Measurements from ENCODE around the gene ACP5. TPM values are rescaled to one million over a fixed set of nuclear protein-coding genes. Genes with fewer than 3 reads are reported as not detected.

ACP5 gene
- total and polyA plus RNA-seq, 11 donors = 0.56 to 54.1 (median 2.8) TPM

DNA sequence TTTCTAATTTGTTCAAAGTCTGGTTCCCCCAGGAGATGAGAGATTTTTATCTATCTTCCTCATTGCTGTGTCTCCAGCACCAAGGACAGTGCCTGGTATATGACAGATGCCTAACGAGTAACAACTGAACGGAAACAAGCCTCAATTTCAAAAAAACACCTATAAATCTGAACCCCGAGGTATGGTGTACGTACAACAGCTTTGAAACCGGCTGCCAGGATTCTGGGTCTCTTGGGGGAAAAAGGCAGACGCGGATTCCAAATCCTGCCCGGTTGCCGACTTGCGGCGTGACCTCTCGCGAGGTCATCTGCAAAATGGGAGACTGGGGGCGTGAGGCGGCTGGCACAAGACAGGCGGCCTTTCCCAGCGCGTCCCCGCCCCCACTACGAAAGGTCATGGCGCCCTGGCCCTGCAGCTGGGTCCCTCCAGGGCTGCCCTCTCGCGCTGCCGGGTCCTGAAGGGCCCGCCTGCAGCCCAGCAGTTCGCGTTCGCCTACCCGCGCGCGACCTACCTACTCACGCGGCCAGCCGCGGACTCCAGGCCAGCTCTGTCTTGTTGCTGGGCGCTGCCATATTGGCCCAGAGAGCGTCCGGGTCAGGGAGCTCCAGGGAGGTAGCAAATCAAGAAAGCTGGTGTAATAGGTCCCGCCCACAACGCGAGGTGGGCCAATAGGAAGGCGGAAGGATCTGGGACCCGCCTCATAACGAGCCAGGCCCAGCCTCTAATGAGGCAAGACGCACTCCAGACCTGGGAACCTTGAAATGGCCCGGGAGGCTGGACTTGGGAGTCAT lies 48.7 kb downstream of the ACP5 start, which contains the start of gene ECSIT:
Gene ECSIT (minus strand): TSS at position 584 of the 791 bp plus-strand sequence. CDS start 9,964 bp downstream, outside the sequence.
- no peaks in the 10 kb centered on the region for H3K27me3 ChIP-seq
- H3K9me3 ChIP-seq = no peaks in the 10 kb centered on the region
- H3K36me3 ChIP-seq = peaks cover 0 to 21% (median 11%) of the 10 kb centered on the region in 9 donors
- WGBS, 4 donors = 0 to 1% (median 0%) methylated on average over 15 to 47 of the region's 47 CpGs
- DNase-seq = peak; percentile 97 to 99 (median 97)
- intact Hi-C loops (cut with DNase I) = no loop called here
- peak; percentile 98 to 99 (median 98) for ATAC-seq
- peak in 1 of 2 donors; percentile 64 for TF ChIP-seq POLR2A (IDR thresholded peaks at IDR 0.05)
- TF ChIP-seq, protein P1, sequence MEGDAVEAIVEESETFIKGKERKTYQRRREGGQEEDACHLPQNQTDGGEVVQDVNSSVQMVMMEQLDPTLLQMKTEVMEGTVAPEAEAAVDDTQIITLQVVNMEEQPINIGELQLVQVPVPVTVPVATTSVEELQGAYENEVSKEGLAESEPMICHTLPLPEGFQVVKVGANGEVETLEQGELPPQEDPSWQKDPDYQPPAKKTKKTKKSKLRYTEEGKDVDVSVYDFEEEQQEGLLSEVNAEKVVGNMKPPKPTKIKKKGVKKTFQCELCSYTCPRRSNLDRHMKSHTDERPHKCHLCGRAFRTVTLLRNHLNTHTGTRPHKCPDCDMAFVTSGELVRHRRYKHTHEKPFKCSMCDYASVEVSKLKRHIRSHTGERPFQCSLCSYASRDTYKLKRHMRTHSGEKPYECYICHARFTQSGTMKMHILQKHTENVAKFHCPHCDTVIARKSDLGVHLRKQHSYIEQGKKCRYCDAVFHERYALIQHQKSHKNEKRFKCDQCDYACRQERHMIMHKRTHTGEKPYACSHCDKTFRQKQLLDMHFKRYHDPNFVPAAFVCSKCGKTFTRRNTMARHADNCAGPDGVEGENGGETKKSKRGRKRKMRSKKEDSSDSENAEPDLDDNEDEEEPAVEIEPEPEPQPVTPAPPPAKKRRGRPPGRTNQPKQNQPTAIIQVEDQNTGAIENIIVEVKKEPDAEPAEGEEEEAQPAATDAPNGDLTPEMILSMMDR (IDR thresholded peaks at IDR 0.05) = no peak
- H3K27ac ChIP-seq = peak within 1 kb of the TSS; percentile 72 to 94 (median 90)
- peaks cover 0 to 31% (median 19%) of the 10 kb centered on the region in 12 donors for H3K4me1 ChIP-seq
- H3K4me3 ChIP-seq = peak within 1 kb of the TSS; percentile 56 to 98 (median 84)

Other genes with a start within 250 kb of the ACP5 start
- gene RAB3D, start 238.0 kb downstream of the ACP5 start, total RNA-seq = 10 to 100 TPM in 3 of 9 donors, 1 to 10 TPM in 6; 5.4 to 15.1 (median 7.4) TPM
- gene RAB3D, start 238.0 kb downstream of the ACP5 start, polyA plus RNA-seq = 1 to 10 TPM; 2.5 to 3.9 TPM
- gene TMEM205, start 231.4 kb downstream of the ACP5 start, total RNA-seq = 100 to 1,000 TPM in 3 of 9 donors, 10 to 100 TPM in 6; 68.3 to 372 (median 83.9) TPM
- gene TMEM205, start 231.4 kb downstream of the ACP5 start, polyA plus RNA-seq = 100 to 1,000 TPM; 106 to 151 TPM
- gene CCDC159, start 231.1 kb downstream of the ACP5 start, total RNA-seq = 10 to 100 TPM; 13.6 to 26.2 (median 21.9) TPM
- 10 to 100 TPM; 11.5 to 34.9 TPM for gene CCDC159, start 231.1 kb downstream of the ACP5 start, polyA plus RNA-seq
- gene PLPPR2, start 222.2 kb downstream of the ACP5 start, total RNA-seq = 10 to 100 TPM in 6 of 9 donors, 1 to 10 TPM in 3; 4.5 to 24.8 (median 12.5) TPM
- gene PLPPR2, start 222.2 kb downstream of the ACP5 start, polyA plus RNA-seq = 10 to 100 TPM in 1 of 2 donors, 1 to 10 TPM in 1; 8.0 to 10.5 TPM
- 1 to 10 TPM in 7 of 9 donors, under 1 TPM in 2; 0.67 to 1.9 (median 1.5) TPM for gene SWSAP1, start 203.0 kb downstream of the ACP5 start, total RNA-seq
- 1 to 10 TPM; 1.9 to 2.1 TPM for gene SWSAP1, start 203.0 kb downstream of the ACP5 start, polyA plus RNA-seq
- 1 to 10 TPM; 4.6 to 7.8 (median 5.7) TPM for gene EPOR, start 193.3 kb downstream of the ACP5 start, total RNA-seq
- gene EPOR, start 193.3 kb downstream of the ACP5 start, polyA plus RNA-seq = 1 to 10 TPM; 6.1 TPM
- 1 to 10 TPM; 2.1 to 5.0 (median 4.0) TPM for gene RGL3, start 158.3 kb downstream of the ACP5 start, total RNA-seq
- gene RGL3, start 158.3 kb downstream of the ACP5 start, polyA plus RNA-seq = 10 to 100 TPM in 1 of 2 donors, 1 to 10 TPM in 1; 2.2 to 11.3 TPM
- under 1 TPM in 7 of 9 donors, not detected in 2; 0.18 to 0.69 (median 0.31) TPM for gene ODAD3, start 142.5 kb downstream of the ACP5 start, total RNA-seq
- gene ODAD3, start 142.5 kb downstream of the ACP5 start, polyA plus RNA-seq = under 1 TPM; 0.37 to 0.84 TPM
- 100 to 1,000 TPM in 6 of 9 donors, 10 to 100 TPM in 3; 69.3 to 210 (median 120) TPM for gene PRKCSH, start 142.0 kb downstream of the ACP5 start, total RNA-seq
- gene PRKCSH, start 142.0 kb downstream of the ACP5 start, polyA plus RNA-seq = 100 to 1,000 TPM in 1 of 2 donors, 10 to 100 TPM in 1; 71.2 to 107 TPM
- under 1 TPM in 8 of 9 donors, not detected in 1; 0.08 to 0.75 (median 0.27) TPM for gene ELAVL3, start 96.6 kb downstream of the ACP5 start, total RNA-seq
- under 1 TPM; 0.03 to 0.11 TPM for gene ELAVL3, start 96.6 kb downstream of the ACP5 start, polyA plus RNA-seq
- 1 to 10 TPM; 2.4 to 5.5 (median 3.8) TPM for gene ZNF653, start 71.8 kb downstream of the ACP5 start, total RNA-seq
- gene ZNF653, start 71.8 kb downstream of the ACP5 start, polyA plus RNA-seq = 1 to 10 TPM; 4.0 to 8.9 TPM
- gene ECSIT, start 48.5 kb downstream of the ACP5 start, total RNA-seq = 100 to 1,000 TPM in 8 of 9 donors, 10 to 100 TPM in 1; 69.7 to 207 (median 131) TPM
- 100 to 1,000 TPM; 157 to 242 TPM for gene ECSIT, start 48.5 kb downstream of the ACP5 start, polyA plus RNA-seq
- gene CNN1, start 38.8 kb downstream of the ACP5 start, total RNA-seq = 100 to 1,000 TPM in 6 of 9 donors, 10 to 100 TPM in 3; 68.6 to 979 (median 145) TPM
- gene CNN1, start 38.8 kb downstream of the ACP5 start, polyA plus RNA-seq = 100 to 1,000 TPM; 306 to 426 TPM
- 10 to 100 TPM; 25.0 to 41.5 (median 27.7) TPM for gene ELOF1, start 18.4 kb downstream of the ACP5 start, total RNA-seq
- 10 to 100 TPM; 47.5 to 70.3 TPM for gene ELOF1, start 18.4 kb downstream of the ACP5 start, polyA plus RNA-seq
- gene ZNF627, start 19.8 kb upstream of the ACP5 start, total RNA-seq = 1 to 10 TPM; 3.5 to 9.2 (median 6.0) TPM
- gene ZNF627, start 19.8 kb upstream of the ACP5 start, polyA plus RNA-seq = 1 to 10 TPM; 2.5 to 4.6 TPM
- gene ZNF823, start 161.3 kb upstream of the ACP5 start, total RNA-seq = 1 to 10 TPM; 2.6 to 5.2 (median 4.0) TPM
- 1 to 10 TPM; 1.6 to 2.2 TPM for gene ZNF823, start 161.3 kb upstream of the ACP5 start, polyA plus RNA-seq
- gene ZNF441, start 189.4 kb upstream of the ACP5 start, total RNA-seq = 1 to 10 TPM; 2.6 to 9.3 (median 4.9) TPM
- 1 to 10 TPM; 2.4 to 2.5 TPM for gene ZNF441, start 189.4 kb upstream of the ACP5 start, polyA plus RNA-seq
- 1 to 10 TPM in 8 of 9 donors, under 1 TPM in 1; 0.91 to 3.4 (median 2.5) TPM for gene ZNF491, start 220.9 kb upstream of the ACP5 start, total RNA-seq
- 1 to 10 TPM; 1.2 to 2.5 TPM for gene ZNF491, start 220.9 kb upstream of the ACP5 start, polyA plus RNA-seq
- 1 to 10 TPM; 2.5 to 6.6 (median 5.2) TPM for gene ZNF440, start 236.6 kb upstream of the ACP5 start, total RNA-seq
- 1 to 10 TPM; 2.9 to 5.0 TPM for gene ZNF440, start 236.6 kb upstream of the ACP5 start, polyA plus RNA-seq